Mesodermal cell (in vitro differentiated cells): Measurements from ENCODE around the gene ADCY3.

Experiments used
- H3K27ac ChIP-seq: 2 replicates; pipeline ENCODE4 v1.7.0; 2013; ENCODE audit warnings: mild to moderate bottlenecking, low read depth, low read length, moderate library complexity; ENCODE audit not compliant: severe bottlenecking
- H3K36me3 ChIP-seq: 2 replicates; pipeline ENCODE4 v1.7.1; 2013; ENCODE audit warnings: mild to moderate bottlenecking, low read length, moderate library complexity; ENCODE audit not compliant: control insufficient read depth, insufficient read depth
- H3K4me1 ChIP-seq: one replicate; pipeline ENCODE4 v1.7.1; 2013; ENCODE audit warnings: mild to moderate bottlenecking, low read length; ENCODE audit not compliant: insufficient read depth, control insufficient read depth, poor library complexity, severe bottlenecking
- H3K4me3 ChIP-seq: 2 replicates; pipeline ENCODE4 v1.7.0; 2013; ENCODE audit warnings: low read length, control low read depth, mild to moderate bottlenecking; ENCODE audit not compliant: insufficient read depth, poor library complexity, severe bottlenecking; ENCODE audit errors: extremely low read depth
- H3K9me3 ChIP-seq: 2 replicates; pipeline ENCODE4 v1.7.1; 2013; ENCODE audit warnings: mild to moderate bottlenecking, low read length, moderate library complexity; ENCODE audit not compliant: control insufficient read depth
- whole genome bisulfite sequencing, 2 experiments: methylation state at CpG; one replicate each; pipeline ENCODE4 v1.1.5; 2013; ENCODE audit warnings: missing lambda C conversion rate in 2 of 2; ENCODE audit not compliant: insufficient coverage in 2 of 2; 5-methylcytosine and 5-hydroxymethylcytosine counted together

ADCY3 gene

GRCh38 chr2:24888177-24888576 is 31.9 kb downstream of the ADCY3 start:
- H3K27ac ChIP-seq, result no peak overlapping the region
- peaks cover 6% of the 10 kb centered on the region for H3K36me3 ChIP-seq
- 93 to 96% methylated on average over 5 to 6 of the region's 6 CpGs for WGBS, 2 experiments
- no peak overlapping the region for H3K4me3 ChIP-seq
- no peaks in the 10 kb centered on the region for H3K9me3 ChIP-seq
- no peaks in the 10 kb centered on the region for H3K4me1 ChIP-seq

GRCh38 chr2:24887307-24887874 is 32.6 kb downstream of the ADCY3 start:
- Histone ChIP-seq H3K36me3 (peaks cover 6% of the 10 kb centered on the region), H3K9me3 (no peaks in the 10 kb centered on the region), H3K4me1 (no peaks in the 10 kb centered on the region), H3K4me3 (no peak overlapping the region), H3K27ac (no peak overlapping the region)
- 94 to 98% methylated on average over 12 to 19 of the region's 20 CpGs for WGBS, 2 experiments

GRCh38 chr2:24886691-24887304 is 33.2 kb downstream of the ADCY3 start:
- no peak overlapping the region for H3K27ac ChIP-seq
- no peak overlapping the region for H3K4me3 ChIP-seq
- H3K36me3 ChIP-seq, result peaks cover 9% of the 10 kb centered on the region
- H3K9me3 ChIP-seq, result no peaks in the 10 kb centered on the region
- 86 to 90% methylated on average over 10 to 14 of the region's 16 CpGs for WGBS, 2 experiments
- peaks cover 4% of the 10 kb centered on the region for H3K4me1 ChIP-seq

GRCh38 chr2:24886126-24886501 is 33.9 kb downstream of the ADCY3 start:
- 89 to 91% methylated on average over 11 to 12 of the region's 13 CpGs for WGBS, 2 experiments
- Histone ChIP-seq H3K4me1 (peaks cover 4% of the 10 kb centered on the region), H3K36me3 (peaks cover 12% of the 10 kb centered on the region), H3K9me3 (no peaks in the 10 kb centered on the region), H3K4me3 (no peak overlapping the region), H3K27ac (no peak overlapping the region)

GRCh38 chr2:24885221-24886125 is 34.6 kb downstream of the ADCY3 start:
- Histone ChIP-seq H3K36me3 (peaks cover 12% of the 10 kb centered on the region), H3K27ac (no peak overlapping the region)
- WGBS, 2 experiments, result 92 to 93% methylated on average over 9 to 10 of the region's 11 CpGs

GRCh38 chr2:24883946-24884345 is 36.1 kb downstream of the ADCY3 start:
- Histone ChIP-seq H3K4me1 (peaks cover 4% of the 10 kb centered on the region), H3K9me3 (no peaks in the 10 kb centered on the region), H3K36me3 (peaks cover 12% of the 10 kb centered on the region), H3K4me3 (no peak overlapping the region), H3K27ac (no peak overlapping the region)
- WGBS, 2 experiments, result 92 to 100% methylated on average over 3 to 4 of the region's 4 CpGs

More at GRCh38 chr2:24885221-24886125, 34.6 kb downstream of the ADCY3 start:
- H3K9me3 ChIP-seq, result no peaks in the 10 kb centered on the region
- H3K4me1 ChIP-seq, result peaks cover 4% of the 10 kb centered on the region
- H3K4me3 ChIP-seq, result no peak overlapping the region

- Histone ChIP-seq H3K27ac (no peak overlapping the region), H3K4me1 (peaks cover 4% of the 10 kb centered on the region), H3K9me3 (no peaks in the 10 kb centered on the region), H3K36me3 (peaks cover 10% of the 10 kb centered on the region), H3K4me3 (no peak overlapping the region)
- WGBS, 2 experiments, result 92 to 100% methylated on average over 9 of the region's 9 CpGs
These were observed 38.4 kb downstream of the ADCY3 start for GRCh38 chr2:24881623-24882022.

- H3K4me1 ChIP-seq, result peaks cover 4% of the 10 kb centered on the region
- no peak overlapping the region for H3K27ac ChIP-seq
- no peaks in the 10 kb centered on the region for H3K9me3 ChIP-seq
- peaks cover 10% of the 10 kb centered on the region for H3K36me3 ChIP-seq
- H3K4me3 ChIP-seq, result no peak overlapping the region
- WGBS, 2 experiments, result 87 to 91% methylated on average over 5 to 6 of the region's 6 CpGs
These were observed 38.9 kb downstream of the ADCY3 start for GRCh38 chr2:24881158-24881557.

GRCh38 chr2:24878341-24878740 is 41.7 kb downstream of the ADCY3 start:
- Histone ChIP-seq H3K9me3 (no peaks in the 10 kb centered on the region), H3K36me3 (peaks cover 10% of the 10 kb centered on the region), H3K27ac (no peak overlapping the region), H3K4me3 (no peak overlapping the region), H3K4me1 (peaks cover 4% of the 10 kb centered on the region)
- 82 to 99% methylated on average over 3 to 7 of the region's 10 CpGs for WGBS, 2 experiments

GRCh38 chr2:24877646-24878045 is 42.4 kb downstream of the ADCY3 start:
- Histone ChIP-seq H3K36me3 (peaks cover 10% of the 10 kb centered on the region), H3K9me3 (no peaks in the 10 kb centered on the region), H3K4me1 (peaks cover 4% of the 10 kb centered on the region), H3K27ac (no peak overlapping the region), H3K4me3 (no peak overlapping the region)
- 86 to 94% methylated on average over 4 to 8 of the region's 9 CpGs for WGBS, 2 experiments
